OCI-LY1 (cell line): ENCODE measurements around the gene ZNF311.
"Not testable (repeated sequence)": the region's sequence is repeated elsewhere in the genome, so short reads cannot be mapped to it uniquely, and the experiment has no call there.

ENCODE experiments used
- H2AFZ ChIP-seq: fragments of 200-600 bp; sonication (generic), shearing (Covaris generic); 2 replicates; pipeline ENCODE4 v1.6.0; 2014; ENCODE audit warnings: antibody characterized with exemption, mild to moderate bottlenecking, low read length
- H3F3A ChIP-seq: fragments of 200-600 bp; sonication (generic), shearing (Covaris generic); 2 replicates; pipeline ENCODE4 v1.6.0; 2014; ENCODE audit warnings: mild to moderate bottlenecking, antibody characterized with exemption, low read length, moderate library complexity; ENCODE audit not compliant: insufficient read depth
- H3K27ac ChIP-seq: fragments of 200-600 bp; sonication (generic); 2 replicates; pipeline ENCODE4 v1.5.1; 2014; ENCODE audit warnings: low read length, mixed run types, mild to moderate bottlenecking, low read depth; ENCODE audit not compliant: poor library complexity, severe bottlenecking
- H3K27me3 ChIP-seq: fragments of 200-600 bp; sonication (generic); 2 replicates; pipeline ENCODE4 v1.6.0; 2014; ENCODE audit warnings: antibody characterized with exemption, mild to moderate bottlenecking, low read length, moderate library complexity; ENCODE audit not compliant: insufficient read depth
- H3K36me3 ChIP-seq: fragments of 200-600 bp; sonication (generic); 2 replicates; pipeline ENCODE4 v1.6.1; 2014; ENCODE audit warnings: mild to moderate bottlenecking, antibody characterized with exemption, low read length, moderate library complexity, mixed read lengths; ENCODE audit not compliant: insufficient read depth
- H3K4me1 ChIP-seq: fragments of 200-600 bp; sonication (generic); 2 replicates; pipeline ENCODE4 v1.5.1; 2014; ENCODE audit warnings: mild to moderate bottlenecking, low read length, moderate library complexity; ENCODE audit not compliant: insufficient read depth, severe bottlenecking
- H3K4me2 ChIP-seq: fragments of 200-600 bp; sonication (generic), shearing (Covaris generic); 2 replicates; pipeline ENCODE4 v1.6.1; 2014; ENCODE audit warnings: low read length
- H3K4me3 ChIP-seq: fragments of 200-600 bp; sonication (generic); 2 replicates; pipeline ENCODE4 v1.5.1; 2014; ENCODE audit warnings: low read length, low read depth, mild to moderate bottlenecking, mixed read lengths; ENCODE audit not compliant: poor library complexity, severe bottlenecking
- H3K79me2 ChIP-seq: fragments of 200-600 bp; shearing (Covaris generic); 2 replicates; pipeline ENCODE4 v1.6.1; 2016; ENCODE audit warnings: mixed run types, low read length, mixed read lengths; ENCODE audit not compliant: insufficient read depth
- H3K9ac ChIP-seq: fragments of 200-600 bp; sonication (generic), shearing (Covaris generic); 2 replicates; pipeline ENCODE4 v1.6.1; 2014; ENCODE audit warnings: mild to moderate bottlenecking, low read length, mixed read lengths
- H3K9me2 ChIP-seq: fragments of 200-600 bp; sonication (generic), shearing (Covaris generic); 2 replicates; pipeline ENCODE4 v1.6.1; 2014; ENCODE audit warnings: low read depth, mild to moderate bottlenecking, low read length, mixed read lengths
- H3K9me3 ChIP-seq: fragments of 200-600 bp; shearing (Covaris generic); 2 replicates; pipeline ENCODE4 v1.6.1; 2014; ENCODE audit warnings: low read length, mixed read lengths
- H4K20me1 ChIP-seq: fragments of 200-600 bp; sonication (generic), shearing (Covaris generic); 2 replicates; pipeline ENCODE4 v1.6.0; 2016; ENCODE audit warnings: mild to moderate bottlenecking, low read length; ENCODE audit not compliant: insufficient read depth
- EZH2 ChIP-seq: fragments of 200-600 bp; sonication (generic), shearing (Covaris generic); IDR thresholded peaks from 2 replicates; pipeline ENCODE4 v1.8.0; 2017; ENCODE audit warnings: borderline replicate concordance, mixed run types, mild to moderate bottlenecking, antibody characterized with exemption, low read length, moderate library complexity, mixed read lengths
- TF ChIP-seq, protein P1 (sequence below): fragments of 200-600 bp; sonication (generic), shearing (Covaris generic); IDR thresholded peaks from 2 replicates; pipeline ENCODE4 v1.5.1; 2017; ENCODE audit warnings: mild to moderate bottlenecking, antibody characterized with exemption, low read length, moderate library complexity, mixed read lengths

ZNF311 gene

DNA sequence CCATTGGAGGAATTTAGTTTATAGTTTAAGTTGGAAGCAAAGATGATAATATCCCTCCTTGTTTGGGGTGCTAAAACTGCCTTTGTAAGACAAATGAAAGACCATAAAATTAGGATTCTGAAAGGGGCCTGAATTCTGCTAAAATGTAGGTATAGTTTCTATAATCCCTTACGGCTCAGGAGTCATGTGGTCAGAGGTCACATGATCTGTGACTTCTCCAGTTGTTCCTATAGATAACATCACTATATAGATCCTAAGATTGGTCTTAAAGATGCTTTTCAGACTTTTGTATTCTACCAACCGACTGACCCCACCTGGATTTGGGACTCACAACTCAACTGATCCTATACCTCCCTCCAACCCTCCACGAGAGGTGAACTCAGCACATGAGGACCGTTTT lies 36.6 kb downstream of the ZNF311 start:
- no peak overlapping the region for H3K9ac ChIP-seq
- H3K9me3 ChIP-seq = 0 out of 2 replicates have a peak, but pooled peaks cover 5% of the 10 kb centered on the region
- TF ChIP-seq, protein P1, sequence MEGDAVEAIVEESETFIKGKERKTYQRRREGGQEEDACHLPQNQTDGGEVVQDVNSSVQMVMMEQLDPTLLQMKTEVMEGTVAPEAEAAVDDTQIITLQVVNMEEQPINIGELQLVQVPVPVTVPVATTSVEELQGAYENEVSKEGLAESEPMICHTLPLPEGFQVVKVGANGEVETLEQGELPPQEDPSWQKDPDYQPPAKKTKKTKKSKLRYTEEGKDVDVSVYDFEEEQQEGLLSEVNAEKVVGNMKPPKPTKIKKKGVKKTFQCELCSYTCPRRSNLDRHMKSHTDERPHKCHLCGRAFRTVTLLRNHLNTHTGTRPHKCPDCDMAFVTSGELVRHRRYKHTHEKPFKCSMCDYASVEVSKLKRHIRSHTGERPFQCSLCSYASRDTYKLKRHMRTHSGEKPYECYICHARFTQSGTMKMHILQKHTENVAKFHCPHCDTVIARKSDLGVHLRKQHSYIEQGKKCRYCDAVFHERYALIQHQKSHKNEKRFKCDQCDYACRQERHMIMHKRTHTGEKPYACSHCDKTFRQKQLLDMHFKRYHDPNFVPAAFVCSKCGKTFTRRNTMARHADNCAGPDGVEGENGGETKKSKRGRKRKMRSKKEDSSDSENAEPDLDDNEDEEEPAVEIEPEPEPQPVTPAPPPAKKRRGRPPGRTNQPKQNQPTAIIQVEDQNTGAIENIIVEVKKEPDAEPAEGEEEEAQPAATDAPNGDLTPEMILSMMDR = no peak
- no peak for TF ChIP-seq EZH2
- no peak overlapping the region for H3K4me3 ChIP-seq
- no peak overlapping the region for H3K27ac ChIP-seq
- H3K4me1 ChIP-seq = no peaks in the 10 kb centered on the region
- no peaks in the 10 kb centered on the region for H3K36me3 ChIP-seq
- no peaks in the 10 kb centered on the region for H3K79me2 ChIP-seq
- H4K20me1 ChIP-seq = no peaks in the 10 kb centered on the region
- no peak overlapping the region for H3K4me2 ChIP-seq
- H3K27me3 ChIP-seq = no peaks in the 10 kb centered on the region
- H2AFZ ChIP-seq = no peak overlapping the region
- H3K9me2 ChIP-seq = no peaks in the 10 kb centered on the region
- H3F3A ChIP-seq = no peaks in the 10 kb centered on the region

DNA sequence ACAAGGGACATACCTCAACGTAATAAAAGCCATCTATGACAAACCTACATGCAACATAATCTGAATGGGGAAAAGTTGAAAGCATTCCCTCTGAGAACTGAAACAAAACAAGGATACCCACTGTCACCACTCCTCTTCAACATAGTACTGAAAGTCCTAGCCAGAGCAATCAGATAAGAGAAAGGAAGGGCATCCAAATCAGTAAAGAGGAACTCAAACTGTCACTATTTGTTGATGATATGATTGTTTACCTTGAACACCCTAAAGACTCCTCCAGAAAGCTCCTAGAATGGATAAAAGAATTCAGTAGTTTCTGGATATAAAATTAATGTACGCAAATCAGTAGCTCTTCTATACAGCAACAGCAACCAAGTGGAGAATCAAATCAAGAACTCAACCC lies 39.4 kb downstream of the ZNF311 start:
- Histone ChIP-seq H3K27ac (no peak overlapping the region), H3K4me2 (no peak overlapping the region)
- TF ChIP-seq, protein P1 = no peak
- TF ChIP-seq EZH2 = no peak

DNA sequence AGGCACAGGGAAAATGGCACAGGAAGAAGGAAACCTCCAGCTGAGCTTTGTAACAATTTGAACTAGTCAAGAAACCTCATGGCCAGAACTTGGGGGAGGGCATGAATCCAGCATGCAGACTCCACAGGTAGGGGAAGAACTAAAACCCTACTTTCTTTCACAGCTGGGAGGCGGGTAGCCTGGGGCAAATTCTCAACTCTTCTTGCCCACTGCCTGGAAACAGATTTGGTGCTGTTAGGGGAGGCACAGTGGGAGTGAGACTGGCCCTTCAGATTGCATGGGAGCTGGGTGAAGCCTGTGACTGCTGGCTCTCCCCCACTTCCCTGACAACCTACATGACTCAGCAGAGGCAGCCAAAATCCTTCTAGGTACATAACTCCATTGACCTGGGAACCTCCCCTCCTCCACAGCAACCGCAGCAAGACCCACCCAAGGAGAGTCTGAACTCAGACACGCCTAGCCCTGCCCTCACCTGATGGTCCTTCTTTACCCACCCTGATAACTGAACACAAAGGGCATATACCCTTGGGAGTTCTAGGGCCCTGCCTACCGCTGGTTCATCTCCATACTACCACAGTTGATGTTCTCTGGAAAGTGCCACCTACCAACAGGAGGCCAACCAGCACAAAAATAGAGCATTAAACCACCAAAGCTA lies 44.1 kb downstream of the ZNF311 start:
- Histone ChIP-seq H3K27me3 (no peaks in the 10 kb centered on the region), H3K9me2 (no peaks in the 10 kb centered on the region), H2AFZ (no peak overlapping the region), H3K79me2 (no peaks in the 10 kb centered on the region), H3K9me3 (no peaks in the 10 kb centered on the region), H3K4me1 (peaks cover 3% of the 10 kb centered on the region), H3K27ac (no peak overlapping the region), H3K4me3 (no peak overlapping the region), H3K36me3 (no peaks in the 10 kb centered on the region), H3F3A (no peaks in the 10 kb centered on the region), H4K20me1 (no peaks in the 10 kb centered on the region), H3K9ac (no peak overlapping the region), H3K4me2 (no peak overlapping the region)
- TF ChIP-seq EZH2 = no peak
- TF ChIP-seq, protein P1 = no peak

More for the DNA sequence above, 39.4 kb downstream of the ZNF311 start:
- Histone ChIP-seq H3K27me3 (no peaks in the 10 kb centered on the region), H3K4me3 (no peak overlapping the region), H3K9me3 (0 out of 2 replicates have a peak, but pooled peaks cover 5% of the 10 kb centered on the region), H3K36me3 (no peaks in the 10 kb centered on the region), H2AFZ (no peak overlapping the region), H3K4me1 (no peaks in the 10 kb centered on the region), H3F3A (no peaks in the 10 kb centered on the region), H3K9me2 (no peaks in the 10 kb centered on the region), H3K79me2 (no peaks in the 10 kb centered on the region), H3K9ac (no peak overlapping the region), H4K20me1 (no peaks in the 10 kb centered on the region)

DNA sequence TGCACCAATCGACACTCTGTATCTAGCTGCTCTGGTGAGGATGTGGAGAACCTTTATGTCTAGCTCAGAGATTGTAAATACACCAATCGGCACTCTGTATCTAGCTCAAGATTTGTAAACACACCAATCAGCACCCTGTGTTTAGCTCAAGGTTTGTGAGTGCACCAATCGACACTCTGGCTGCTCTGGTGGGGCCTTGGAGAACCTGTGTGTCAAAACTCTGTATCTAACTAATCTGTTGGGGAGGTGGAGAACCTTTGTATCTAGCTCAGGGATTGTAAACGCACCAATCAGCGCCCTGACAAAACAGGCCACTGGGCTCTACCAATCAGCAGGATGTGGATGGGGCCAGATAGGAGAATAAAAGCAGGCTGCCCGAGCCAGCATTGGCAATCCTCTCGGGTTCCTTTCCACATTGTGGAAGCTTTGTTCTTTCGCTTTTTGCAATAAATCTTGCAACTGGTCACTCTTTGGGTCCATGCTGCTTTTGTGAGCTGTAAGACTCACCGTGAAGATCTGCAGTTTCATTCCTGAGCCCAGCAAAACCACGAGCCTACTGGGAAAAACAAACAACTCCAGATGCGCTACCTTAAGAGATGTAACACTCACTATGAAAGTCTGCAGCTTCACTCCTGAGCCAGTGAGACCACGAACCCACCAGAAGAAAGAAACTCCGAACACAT lies 46.4 kb downstream of the ZNF311 start:
- H3K4me3 ChIP-seq, H3K79me2 ChIP-seq, H2AFZ ChIP-seq, H3K27me3 ChIP-seq, H3K27ac ChIP-seq, H3F3A ChIP-seq, H3K4me2 ChIP-seq, H3K9me3 ChIP-seq, H3K9me2 ChIP-seq, H3K36me3 ChIP-seq, H3K9ac ChIP-seq, H4K20me1 ChIP-seq: not testable (repeated sequence)
- H3K4me1 ChIP-seq = peaks cover 13% of the 10 kb centered on the region

DNA sequence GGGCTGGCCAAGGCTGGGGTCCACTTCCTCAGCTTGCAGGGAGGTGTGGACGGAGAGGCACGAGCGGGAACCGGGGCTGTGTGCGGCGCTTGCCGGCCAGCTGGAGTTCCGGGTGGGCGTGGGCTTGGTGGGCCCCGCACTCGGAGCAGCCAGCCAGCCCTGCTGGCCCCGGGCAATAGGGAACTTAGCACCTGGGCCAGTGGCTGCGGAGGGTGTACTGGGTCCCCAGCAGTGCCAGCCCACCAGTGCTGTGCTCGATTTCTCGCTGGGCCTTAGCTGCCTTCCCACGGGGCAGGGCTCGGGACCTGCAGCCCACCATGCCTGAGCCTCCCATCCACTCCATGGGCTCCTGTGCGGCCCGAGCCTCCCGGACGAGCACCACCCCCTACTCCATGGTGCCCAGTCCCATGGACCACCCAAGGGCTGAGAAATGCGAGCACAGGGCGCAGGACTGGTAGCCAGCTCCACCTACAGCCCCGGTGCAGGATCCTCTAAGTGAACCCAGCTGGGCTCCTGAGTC lies 47.3 kb downstream of the ZNF311 start:
- peaks cover 20% of the 10 kb centered on the region for H3K4me1 ChIP-seq
- H3K27ac ChIP-seq = not testable (repeated sequence)

More for the DNA sequence above, 47.3 kb downstream of the ZNF311 start:
- not testable (repeated sequence) for H3K27me3 ChIP-seq, H3K9ac ChIP-seq, H3K4me2 ChIP-seq, H4K20me1 ChIP-seq, H3K4me3 ChIP-seq, H3K36me3 ChIP-seq, H3K9me3 ChIP-seq, H3K9me2 ChIP-seq, H3F3A ChIP-seq, H3K79me2 ChIP-seq, H2AFZ ChIP-seq
